Activated T-helper 1 cell treated with anti-CD3 and anti-CD28 coated beads, Interleukin-12 subunit alpha, Interleukin-12 subunit beta, Interleukin-2, Interleukin-4 antibody, amounts not matched to agents 30 ng/mL and 10 ng/mL and 1 ng/mL, durations not matched to agents 14 hours and 24 hours and 36 hours (primary cell): ENCODE data around the gene ANXA11. TPM values are rescaled to one million over a fixed set of nuclear protein-coding genes. Genes with fewer than 3 reads are reported as not detected.

Experiments used
- DNase-seq: peaks from one replicate; pipeline ENCODE4 v3.0.0; 2021; ENCODE audit warnings: low spot score
- H3K27ac Mint-ChIP-seq: one replicate; pipeline ENCODE4 v1.8.0; 2021; ENCODE audit warnings: mild to moderate bottlenecking, mixed read lengths
- H3K27me3 Mint-ChIP-seq: one replicate; pipeline ENCODE4 v1.8.0; 2022; ENCODE audit warnings: mild to moderate bottlenecking, moderate library complexity, mixed read lengths; ENCODE audit not compliant: insufficient read depth
- H3K36me3 Mint-ChIP-seq: one replicate; pipeline ENCODE4 v1.8.0; 2021; ENCODE audit warnings: low read depth, mixed read lengths
- H3K4me1 Mint-ChIP-seq: one replicate; pipeline ENCODE4 v1.8.0; 2021; ENCODE audit warnings: low read depth, mixed read lengths
- H3K4me3 Mint-ChIP-seq: one replicate; pipeline ENCODE4 v1.8.0; 2021; ENCODE audit warnings: mild to moderate bottlenecking, moderate library complexity, mixed read lengths
- H3K9me3 Mint-ChIP-seq: one replicate; pipeline ENCODE4 v1.8.0; 2021; ENCODE audit warnings: mixed read lengths
- intact Hi-C: fragments of 100-400 bp; cut with micrococcal nuclease; formaldehyde crosslinking; loops from one replicate; pipeline ENCODE4 v1.15.1; 2024
- total RNA-seq: library from RNA; stranded (reverse); gene quantifications from 2 replicates; pipeline ENCODE4 v1.2.3, GENCODE V29; 2022

ANXA11 gene
- total RNA-seq, 1 donor from 2014 or later = 216 TPM

GRCh38 chr10:80166581-80167470 lies 38.5 kb downstream of the ANXA11 start:
- no peaks in the 10 kb centered on the region for H3K27me3 Mint-ChIP-seq
- no peak overlapping the region for H3K4me3 Mint-ChIP-seq
- no peak for DNase-seq
- H3K9me3 Mint-ChIP-seq = no peaks in the 10 kb centered on the region
- intact Hi-C loops = no loop called here
- peak overlapping the region; percentile 37 for H3K27ac Mint-ChIP-seq
- peaks cover 14% of the 10 kb centered on the region for H3K4me1 Mint-ChIP-seq
- peaks cover 31% of the 10 kb centered on the region for H3K36me3 Mint-ChIP-seq

DNA sequence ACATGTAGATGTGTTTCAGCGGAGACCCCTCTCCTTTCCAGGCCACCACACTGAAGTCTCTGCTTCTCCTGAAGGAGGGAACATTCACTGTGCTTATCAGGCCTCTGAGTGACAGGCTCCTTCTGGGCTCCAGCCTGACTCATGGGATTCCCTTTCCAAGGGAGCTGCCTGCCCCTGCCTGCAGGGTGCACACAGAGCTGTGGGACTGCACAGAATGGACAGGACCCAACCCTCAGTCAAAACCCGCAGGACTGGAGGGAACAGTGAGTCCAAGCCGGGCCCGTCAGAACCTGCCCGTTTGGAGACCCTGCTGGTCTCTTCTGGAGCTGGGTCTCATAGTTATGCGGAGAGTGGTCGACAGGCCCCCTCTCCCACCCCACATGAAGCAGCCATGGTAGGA lies 40.2 kb downstream of the ANXA11 start:
- Mint-ChIP-seq H3K27ac (no peak overlapping the region), H3K4me3 (no peak overlapping the region), H3K36me3 (peaks cover 43% of the 10 kb centered on the region), H3K4me1 (peaks cover 18% of the 10 kb centered on the region), H3K9me3 (no peaks in the 10 kb centered on the region), H3K27me3 (no peaks in the 10 kb centered on the region)
- intact Hi-C loops = no loop called here
- DNase-seq = no peak

GRCh38 chr10:80164596-80164995 lies 40.7 kb downstream of the ANXA11 start:
- no peaks in the 10 kb centered on the region for H3K27me3 Mint-ChIP-seq
- H3K36me3 Mint-ChIP-seq = peaks cover 40% of the 10 kb centered on the region
- intact Hi-C loops = no loop called here

DNA sequence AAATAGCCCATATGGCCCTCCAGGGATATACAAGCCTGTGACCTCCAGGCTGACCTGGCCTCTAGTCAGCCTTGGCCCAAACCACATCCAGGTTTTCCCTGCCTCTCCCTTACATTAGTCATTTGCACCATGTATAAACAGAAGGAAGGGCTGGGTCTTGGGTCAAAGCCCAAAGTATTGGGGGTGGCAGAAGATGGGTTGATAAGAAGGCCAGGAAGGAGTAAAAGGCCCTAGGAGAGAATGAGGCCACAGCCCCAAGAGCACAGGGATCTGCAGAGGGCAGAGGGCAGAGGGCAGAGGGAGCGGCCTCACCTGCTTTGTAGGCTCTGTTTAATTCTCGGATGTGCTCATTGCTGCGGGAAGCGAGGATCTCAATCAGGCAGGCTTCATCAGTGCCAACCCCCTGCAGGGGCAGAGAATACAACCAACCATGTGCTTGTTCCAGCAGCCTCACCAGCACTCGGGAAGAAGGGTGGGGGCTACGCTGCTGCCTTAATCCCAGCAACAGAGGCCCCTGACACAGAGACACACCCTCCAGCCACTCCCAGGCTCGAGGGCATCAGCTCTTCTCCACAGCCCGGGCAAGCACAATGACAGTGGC lies 41.5 kb downstream of the ANXA11 start:
- H3K27me3 Mint-ChIP-seq = no peaks in the 10 kb centered on the region
- intact Hi-C loops = no loop called here
- no peak overlapping the region for H3K4me3 Mint-ChIP-seq
- no peak for DNase-seq
- H3K9me3 Mint-ChIP-seq = no peaks in the 10 kb centered on the region
- no peak overlapping the region for H3K27ac Mint-ChIP-seq
- H3K36me3 Mint-ChIP-seq = peaks cover 42% of the 10 kb centered on the region
- H3K4me1 Mint-ChIP-seq = peaks cover 21% of the 10 kb centered on the region

More at GRCh38 chr10:80164596-80164995, 40.7 kb downstream of the ANXA11 start:
- no peaks in the 10 kb centered on the region for H3K9me3 Mint-ChIP-seq
- H3K4me1 Mint-ChIP-seq = peaks cover 14% of the 10 kb centered on the region
- H3K4me3 Mint-ChIP-seq = no peak overlapping the region
- DNase-seq = no peak
- peak overlapping the region; percentile 41 for H3K27ac Mint-ChIP-seq

- H3K4me1 Mint-ChIP-seq = peaks cover 25% of the 10 kb centered on the region
- H3K36me3 Mint-ChIP-seq = peaks cover 58% of the 10 kb centered on the region
- H3K9me3 Mint-ChIP-seq = no peaks in the 10 kb centered on the region
- H3K27me3 Mint-ChIP-seq = no peaks in the 10 kb centered on the region
- no peak overlapping the region for H3K27ac Mint-ChIP-seq
- no peak for DNase-seq
- H3K4me3 Mint-ChIP-seq = no peak overlapping the region
- intact Hi-C loops = no loop called here
These were observed 43.8 kb downstream of the ANXA11 start for GRCh38 chr10:80161321-80162083.

GRCh38 chr10:80160361-80161320 lies 44.7 kb downstream of the ANXA11 start:
- Mint-ChIP-seq H3K9me3 (no peaks in the 10 kb centered on the region), H3K27ac (peak overlapping the region; percentile 11), H3K4me1 (peaks cover 16% of the 10 kb centered on the region), H3K27me3 (no peaks in the 10 kb centered on the region), H3K36me3 (peaks cover 56% of the 10 kb centered on the region), H3K4me3 (no peak overlapping the region)
- no peak for DNase-seq
- intact Hi-C loops = no loop called here

GRCh38 chr10:80159166-80159873 lies 46.0 kb downstream of the ANXA11 start:
- H3K36me3 Mint-ChIP-seq = peaks cover 66% of the 10 kb centered on the region
- no peak for DNase-seq
- intact Hi-C loops = no loop called here
- H3K4me3 Mint-ChIP-seq = no peak overlapping the region
- H3K27ac Mint-ChIP-seq = peak overlapping the region; percentile 6
- H3K9me3 Mint-ChIP-seq = no peaks in the 10 kb centered on the region
- peaks cover 15% of the 10 kb centered on the region for H3K4me1 Mint-ChIP-seq
- no peaks in the 10 kb centered on the region for H3K27me3 Mint-ChIP-seq

- no peaks in the 10 kb centered on the region for H3K9me3 Mint-ChIP-seq
- H3K27ac Mint-ChIP-seq = peak overlapping the region; percentile 15
- H3K4me1 Mint-ChIP-seq = peaks cover 15% of the 10 kb centered on the region
- intact Hi-C loops = no loop called here
- H3K27me3 Mint-ChIP-seq = no peaks in the 10 kb centered on the region
- DNase-seq = no peak
- peaks cover 66% of the 10 kb centered on the region for H3K36me3 Mint-ChIP-seq
- H3K4me3 Mint-ChIP-seq = no peak overlapping the region
These were observed 46.7 kb downstream of the ANXA11 start for GRCh38 chr10:80158598-80159127.

DNA sequence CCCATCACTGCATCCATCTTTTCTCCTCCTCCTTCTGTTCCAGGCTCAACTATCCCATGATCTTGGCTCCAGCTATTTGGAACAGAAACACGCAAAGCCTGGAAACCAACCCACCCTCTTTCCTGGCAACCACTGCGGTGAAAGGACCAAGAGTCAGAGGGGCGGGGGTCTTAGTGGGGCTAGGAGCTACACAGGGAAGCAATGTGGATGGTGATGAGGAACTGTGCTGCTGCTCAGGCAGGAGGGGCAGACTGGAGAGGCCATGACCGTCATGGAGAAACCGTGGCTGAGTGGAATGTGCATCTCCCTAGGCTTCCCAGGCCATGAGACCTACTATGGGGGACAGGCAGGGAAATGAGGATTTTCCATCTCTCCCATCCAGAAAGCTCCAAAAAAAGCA lies 47.2 kb downstream of the ANXA11 start:
- Mint-ChIP-seq H3K9me3 (no peaks in the 10 kb centered on the region), H3K36me3 (peaks cover 63% of the 10 kb centered on the region), H3K4me3 (no peak overlapping the region), H3K27ac (peak overlapping the region; percentile 22), H3K4me1 (peaks cover 15% of the 10 kb centered on the region), H3K27me3 (no peaks in the 10 kb centered on the region)
- intact Hi-C loops = no loop called here
- DNase-seq = no peak

- intact Hi-C loops = no loop called here
- Mint-ChIP-seq H3K27me3 (no peaks in the 10 kb centered on the region), H3K4me3 (no peak overlapping the region), H3K36me3 (peaks cover 61% of the 10 kb centered on the region), H3K27ac (no peak overlapping the region), H3K4me1 (peaks cover 15% of the 10 kb centered on the region), H3K9me3 (no peaks in the 10 kb centered on the region)
- DNase-seq = no peak
These were observed 47.8 kb downstream of the ANXA11 start for GRCh38 chr10:80157561-80157960.

DNA sequence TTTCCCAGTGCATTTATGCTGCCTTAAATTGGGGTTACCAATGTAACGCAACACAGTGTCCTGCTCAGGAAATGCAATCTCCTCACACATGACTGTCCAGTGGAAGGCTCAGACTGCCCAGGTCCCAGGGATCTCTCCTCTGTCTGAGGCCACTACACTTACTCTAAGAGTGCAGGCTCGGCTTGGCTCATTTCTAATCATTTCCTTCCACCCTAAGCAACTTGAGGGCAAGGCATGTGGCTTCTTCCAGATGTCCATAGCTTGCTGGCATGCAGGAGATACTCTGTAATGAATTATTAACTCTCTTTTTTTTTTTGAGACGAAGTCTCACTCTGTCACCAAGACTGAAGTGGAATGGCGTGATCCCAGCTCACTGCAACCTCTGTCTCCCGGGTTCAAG lies 49.1 kb downstream of the ANXA11 start:
- DNase-seq = no peak
- Mint-ChIP-seq H3K4me1 (peaks cover 11% of the 10 kb centered on the region), H3K9me3 (no peaks in the 10 kb centered on the region), H3K27me3 (no peaks in the 10 kb centered on the region), H3K4me3 (no peak overlapping the region), H3K27ac (no peak overlapping the region), H3K36me3 (peaks cover 60% of the 10 kb centered on the region)
- intact Hi-C loops = no loop called here
